ENCODE results near the gene PGAP3. TPM values are rescaled to one million over a fixed set of nuclear protein-coding genes. Genes with fewer than 3 reads are reported as not detected.

PGAP3 gene
- total and polyA plus RNA-seq, 7 experiments from 2014 or later = 13.3 to 39.9 (median 34.4) TPM

DNA sequence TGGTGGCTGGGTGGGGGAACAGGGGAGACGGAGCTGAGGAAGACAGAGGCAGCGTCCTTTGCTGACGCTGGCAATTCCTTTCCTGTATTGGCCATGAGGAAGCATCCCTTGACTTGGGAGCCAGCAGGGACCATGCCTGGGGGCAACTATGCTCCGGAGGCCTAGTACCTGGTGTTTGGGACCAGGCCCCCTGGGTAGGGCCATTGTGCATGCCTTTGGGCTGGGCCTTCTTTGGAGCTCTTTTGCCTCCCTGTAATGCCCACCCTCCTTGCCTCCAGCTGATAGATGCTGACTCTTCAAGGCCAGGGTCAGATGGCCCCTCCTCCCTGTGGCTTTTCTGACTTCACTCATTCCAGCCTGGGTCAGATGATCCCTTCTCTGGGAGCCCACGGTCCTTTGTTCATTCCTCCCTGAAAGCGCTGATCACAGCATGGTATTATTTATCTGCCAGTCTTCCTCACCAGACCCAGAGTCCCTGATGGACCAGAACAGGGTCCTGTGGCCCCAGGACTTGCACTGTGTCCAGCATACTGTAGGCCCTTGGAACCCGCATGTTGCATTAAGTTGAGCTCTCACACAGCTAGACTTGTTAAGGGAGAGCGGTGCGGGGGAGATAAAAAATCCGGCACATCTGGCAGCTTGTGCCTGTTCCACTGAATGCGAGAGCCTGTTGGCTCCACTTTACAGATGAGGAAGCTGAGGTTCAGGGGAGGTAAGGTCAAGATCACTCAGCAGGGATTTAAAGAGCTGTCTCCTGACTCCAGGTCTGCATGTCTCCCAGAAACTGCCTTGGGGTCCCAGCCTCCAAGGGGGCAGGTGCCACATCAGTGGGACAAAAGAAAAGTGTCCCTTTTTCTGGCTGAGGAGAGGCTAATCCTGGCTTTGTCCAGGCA is 48.0 kb downstream of the PGAP3 start:
- ATAC-seq = no peak
- H3K36me3 Mint-ChIP-seq = peaks cover 0 to 7% (median 0%) of the 10 kb centered on the region in 5 donors
- intact Hi-C loops (cut with micrococcal nuclease) = loop anchor here (2.0 to 5.0 kb wide), 7 partner anchors 15 to 342 kb away; partner anchors contain the start of genes MIEN1 (in 2 of the 2), CDK12 (in 1 of the 2), LRRC3C (in 1 of the 2) and ORMDL3 (in 1 of the 2)

DNA sequence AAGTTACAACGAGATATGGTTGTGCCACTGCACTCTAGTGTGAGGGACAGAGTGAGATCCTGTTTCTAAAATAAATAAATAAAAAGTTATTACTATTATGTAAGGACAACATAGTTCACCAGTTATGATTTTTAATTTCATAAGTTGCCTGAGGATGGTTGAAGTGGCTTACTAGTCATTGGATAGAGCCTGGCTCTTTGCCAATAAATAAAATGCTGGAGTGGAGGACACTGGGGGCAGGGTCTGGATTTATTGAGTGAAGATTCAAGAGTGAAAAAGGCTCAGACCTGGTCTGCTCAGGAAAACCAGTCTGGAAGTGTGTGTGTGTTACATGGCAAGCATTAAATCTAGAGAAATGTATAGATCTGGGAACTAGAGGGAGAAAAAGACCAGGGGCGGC is 48.8 kb downstream of the PGAP3 start:
- Histone ChIP-seq H3K36me3 (ENCODE audit: control insufficient read depth in 2 of 3, insufficient read depth in 3 of 3, low read length in 3 of 3) (peaks cover 0 to 6% (median 0%) of the 10 kb centered on the region in 3 experiments), H3K27me3 (ENCODE audit: control insufficient read depth in 2 of 2, insufficient read depth in 2 of 2, low read length in 2 of 2) (no peaks in the 10 kb centered on the region), H3K4me3 (ENCODE audit: low read length) (peak overlapping the region; percentile 86), H3K27ac (ENCODE audit: low read depth, low read length) (no peak overlapping the region), H3K4me1 (ENCODE audit: control insufficient read depth in 2 of 2, insufficient read depth in 2 of 2, low read length in 2 of 2) (peaks cover 50 to 58% of the 10 kb centered on the region in 2 donors), H3K9me3 (ENCODE audit: control insufficient read depth in 2 of 3, low read length in 3 of 3) (no peaks in the 10 kb centered on the region)
- ChIA-PET CTCF (interaction anchor here (0.9 to 10.7 kb wide), 5 partner anchors 11 to 33 kb away, joined by 4 to 104 read pairs (median 4); partner anchors contain the start of gene PPP1R1B), POLR2A (interaction anchor here (1.0 to 3.5 kb wide), 7 partner anchors 9 to 114 kb away, joined by 3 to 14 read pairs (median 4); partner anchors contain the start of gene MIEN1)
- peak overlapping the region in 9 of 10 donors; percentile 62 to 98 (median 89) for H3K4me3 Mint-ChIP-seq
- H3K27ac Mint-ChIP-seq = peak overlapping the region in 8 of 9 donors; percentile 23 to 94 (median 66)
- no peaks in the 10 kb centered on the region for H3K9me3 Mint-ChIP-seq
- H3K27me3 Mint-ChIP-seq = no peaks in the 10 kb centered on the region
- intact Hi-C loops (cut with micrococcal nuclease) = loop anchor here (2.0 to 5.0 kb wide), 7 partner anchors 16 to 343 kb away; partner anchors contain the start of genes MIEN1 (in 2 of the 2), CDK12 (in 1 of the 2), LRRC3C (in 1 of the 2) and ORMDL3 (in 1 of the 2)
- H3K36me3 Mint-ChIP-seq = peaks cover 0 to 7% (median 0%) of the 10 kb centered on the region in 5 donors
- DNase-seq = no peak
- no peak for ATAC-seq
- H3K4me1 Mint-ChIP-seq = peaks cover 56 to 90% (median 77%) of the 10 kb centered on the region in 7 donors

More for the DNA sequence above, 48.0 kb downstream of the PGAP3 start:
- H3K4me1 ChIP-seq (ENCODE audit: control insufficient read depth in 2 of 2, insufficient read depth in 2 of 2, low read length in 2 of 2) = peaks cover 46 to 61% of the 10 kb centered on the region in 2 donors
- Mint-ChIP-seq H3K27me3 (no peaks in the 10 kb centered on the region), H3K4me3 (peak overlapping the region in 9 of 10 donors; percentile 24 to 98 (median 69)), H3K4me1 (peaks cover 59 to 91% (median 77%) of the 10 kb centered on the region in 7 donors), H3K9me3 (no peaks in the 10 kb centered on the region), H3K27ac (peak overlapping the region in 6 of 9 donors; percentile 23 to 78 (median 50))
- H3K36me3 ChIP-seq (ENCODE audit: control insufficient read depth in 2 of 3, insufficient read depth in 3 of 3, low read length in 3 of 3) = peaks cover 0 to 8% (median 0%) of the 10 kb centered on the region in 3 experiments
- ChIA-PET CTCF (interaction anchor here (0.9 to 10.7 kb wide), 5 partner anchors 11 to 48 kb away, joined by 3 to 104 read pairs (median 5); partner anchors contain the start of genes PGAP3 and PPP1R1B), POLR2A (interaction anchor here (0.6 to 3.5 kb wide), 5 partner anchors 18 to 1179 kb away, joined by 3 to 14 read pairs (median 12); partner anchors contain the start of gene MIEN1)
- H3K27me3 ChIP-seq (ENCODE audit: control insufficient read depth in 2 of 2, insufficient read depth in 2 of 2, low read length in 2 of 2) = no peaks in the 10 kb centered on the region
- DNase-seq = no peak
- H3K27ac ChIP-seq (ENCODE audit: low read depth, low read length) = no peak overlapping the region
- no peak overlapping the region for H3K4me3 ChIP-seq (ENCODE audit: low read length)
- H3K9me3 ChIP-seq (ENCODE audit: control insufficient read depth in 2 of 3, low read length in 3 of 3) = no peaks in the 10 kb centered on the region

DNA sequence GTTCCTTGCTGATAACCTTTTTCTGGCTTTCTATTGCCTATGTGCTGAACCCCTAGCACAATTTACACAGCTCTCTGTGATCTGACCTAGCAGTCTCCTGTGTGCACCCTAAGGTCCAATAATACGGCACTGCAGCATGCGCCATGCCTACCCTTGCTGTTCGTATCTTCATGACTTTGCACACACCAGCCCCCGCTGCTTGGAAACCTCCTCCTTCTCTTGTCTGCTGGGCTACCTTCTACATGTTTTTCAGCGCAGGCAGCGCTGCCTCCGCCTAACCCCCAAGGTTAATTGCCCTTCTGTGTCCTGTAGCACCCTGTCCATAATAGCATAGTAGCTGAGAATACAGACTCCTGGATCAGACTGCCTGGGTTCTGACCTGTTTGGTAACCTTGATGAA is 49.5 kb downstream of the PGAP3 start:
- intact Hi-C loops (cut with micrococcal nuclease) = loop anchor here (2.0 to 5.0 kb wide), 7 partner anchors 16 to 344 kb away; partner anchors contain the start of genes MIEN1 (in 2 of the 2), CDK12 (in 1 of the 2), LRRC3C (in 1 of the 2) and ORMDL3 (in 1 of the 2)
- no peak for ATAC-seq

DNA sequence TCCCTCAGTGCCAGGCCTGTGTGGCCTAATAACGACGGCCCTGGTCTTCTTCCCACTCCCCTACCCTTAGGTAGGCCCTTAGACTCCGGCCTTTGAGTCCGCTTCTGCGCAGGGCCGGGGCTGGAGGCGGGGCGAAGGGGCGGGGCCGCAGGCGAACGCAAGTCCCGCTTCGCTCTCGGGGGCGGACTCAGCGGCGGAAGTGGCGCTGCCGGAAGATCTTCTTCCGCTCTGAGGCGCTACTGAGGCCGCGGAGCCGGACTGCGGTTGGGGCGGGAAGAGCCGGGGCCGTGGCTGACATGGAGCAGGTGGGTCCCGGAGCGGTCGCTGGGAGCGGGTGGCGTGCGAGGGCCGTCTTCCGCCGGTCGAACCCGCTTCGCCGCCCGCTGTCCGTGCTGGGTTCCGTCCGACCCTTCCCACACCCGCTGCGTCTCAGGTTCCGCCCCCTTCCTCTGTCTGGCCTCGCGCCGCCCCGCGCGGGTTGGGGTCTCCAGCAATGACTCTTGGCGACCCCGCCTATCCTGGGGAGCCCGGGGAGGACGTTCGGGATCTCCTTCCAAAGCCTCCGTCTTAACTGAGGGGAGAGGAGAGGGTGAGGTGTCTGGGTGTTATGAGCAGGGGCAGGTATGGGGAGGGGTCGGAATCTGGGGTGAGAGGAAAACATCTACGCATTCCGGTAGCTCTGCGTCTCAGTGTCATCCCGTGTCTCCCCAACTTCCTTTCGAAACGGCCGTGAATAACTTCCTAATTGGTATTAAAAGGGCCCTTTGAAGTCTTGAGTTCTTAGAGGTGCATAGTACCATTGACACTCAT is 50.7 kb downstream of the PGAP3 start, which contains the start of gene STARD3:
TSS of gene STARD3 (plus strand) at position 218 of the 810 bp plus-strand sequence. CDS start 16,388 bp downstream, outside the sequence.
- peak; percentile 80 to 92 (median 86) for DNase-seq
- Histone ChIP-seq H3K27me3 (ENCODE audit: control insufficient read depth in 2 of 2, insufficient read depth in 2 of 2, low read length in 2 of 2) (no peaks in the 10 kb centered on the region), H3K4me3 (ENCODE audit: low read length) (peak within 1 kb of the TSS; percentile 86), H3K4me1 (ENCODE audit: control insufficient read depth in 2 of 2, insufficient read depth in 2 of 2, low read length in 2 of 2) (peaks cover 43 to 49% of the 10 kb centered on the region in 2 donors), H3K36me3 (ENCODE audit: control insufficient read depth in 2 of 3, insufficient read depth in 3 of 3, low read length in 3 of 3) (peaks cover 0 to 6% (median 0%) of the 10 kb centered on the region in 3 experiments), H3K27ac (ENCODE audit: low read depth, low read length) (peak within 1 kb of the TSS; percentile 92), H3K9me3 (ENCODE audit: control insufficient read depth in 2 of 3, low read length in 3 of 3) (no peaks in the 10 kb centered on the region)
- peaks cover 0 to 7% (median 0%) of the 10 kb centered on the region in 5 donors for H3K36me3 Mint-ChIP-seq
- peaks cover 0 to under 1% (median 0%) of the 10 kb centered on the region in 5 donors for H3K27me3 Mint-ChIP-seq
- H3K27ac Mint-ChIP-seq = peak within 1 kb of the TSS; percentile 76 to 97 (median 92)
- POLR2A ChIA-PET = interaction anchor here (0.7 to 3.5 kb wide), 13 partner anchors 13 to 118 kb away, joined by 3 to 14 read pairs (median 5); partner anchors contain the start of genes MIEN1 and PGAP3
- H3K9me3 Mint-ChIP-seq = no peaks in the 10 kb centered on the region
- peak; percentile 95 for ATAC-seq
- intact Hi-C loops (cut with micrococcal nuclease) = loop anchor here (1.0 to 5.0 kb wide), 11 partner anchors 15 to 345 kb away; partner anchors contain the start of genes LRRC3C (in 2 of the 2), MIEN1 (in 2 of the 2), ORMDL3 (in 2 of the 2) and PGAP3 (in 2 of the 2)
- peak within 1 kb of the TSS; percentile 89 to 98 (median 95) for H3K4me3 Mint-ChIP-seq
- CTCF ChIA-PET = interaction anchor here (0.5 to 10.7 kb wide), 6 partner anchors 15 to 86 kb away, joined by 3 to 104 read pairs (median 4); partner anchors contain the start of gene PPP1R1B
- peaks cover 40 to 71% (median 60%) of the 10 kb centered on the region in 7 donors for H3K4me1 Mint-ChIP-seq

More for the DNA sequence above, 49.5 kb downstream of the PGAP3 start:
- H3K27me3 ChIP-seq (ENCODE audit: control insufficient read depth in 2 of 2, insufficient read depth in 2 of 2, low read length in 2 of 2) = no peaks in the 10 kb centered on the region
- H3K27me3 Mint-ChIP-seq = no peaks in the 10 kb centered on the region
- H3K36me3 Mint-ChIP-seq = peaks cover 0 to 7% (median 0%) of the 10 kb centered on the region in 5 donors
- peaks cover 50 to 52% of the 10 kb centered on the region in 2 donors for H3K4me1 ChIP-seq (ENCODE audit: control insufficient read depth in 2 of 2, insufficient read depth in 2 of 2, low read length in 2 of 2)
- H3K9me3 Mint-ChIP-seq = no peaks in the 10 kb centered on the region
- H3K4me3 ChIP-seq (ENCODE audit: low read length) = peak overlapping the region; percentile 86
- ChIA-PET CTCF (interaction anchor here (0.6 to 10.7 kb wide), 7 partner anchors 14 to 744 kb away, joined by 3 to 104 read pairs (median 4); partner anchors contain the start of gene PPP1R1B), POLR2A (interaction anchor here (0.5 to 3.5 kb wide), 14 partner anchors 9 to 137 kb away, joined by 3 to 14 read pairs (median 4); partner anchors contain the start of genes MIEN1 and PGAP3)
- peaks cover 0 to 6% (median 0%) of the 10 kb centered on the region in 3 experiments for H3K36me3 ChIP-seq (ENCODE audit: control insufficient read depth in 2 of 3, insufficient read depth in 3 of 3, low read length in 3 of 3)
- H3K27ac Mint-ChIP-seq = peak overlapping the region; percentile 76 to 96 (median 92)
- no peaks in the 10 kb centered on the region for H3K9me3 ChIP-seq (ENCODE audit: control insufficient read depth in 2 of 3, low read length in 3 of 3)
- DNase-seq = no peak
- H3K4me1 Mint-ChIP-seq = peaks cover 51 to 83% (median 70%) of the 10 kb centered on the region in 7 donors
- H3K27ac ChIP-seq (ENCODE audit: low read depth, low read length) = peak overlapping the region; percentile 92
- peak overlapping the region; percentile 89 to 98 (median 95) for H3K4me3 Mint-ChIP-seq

DNA sequence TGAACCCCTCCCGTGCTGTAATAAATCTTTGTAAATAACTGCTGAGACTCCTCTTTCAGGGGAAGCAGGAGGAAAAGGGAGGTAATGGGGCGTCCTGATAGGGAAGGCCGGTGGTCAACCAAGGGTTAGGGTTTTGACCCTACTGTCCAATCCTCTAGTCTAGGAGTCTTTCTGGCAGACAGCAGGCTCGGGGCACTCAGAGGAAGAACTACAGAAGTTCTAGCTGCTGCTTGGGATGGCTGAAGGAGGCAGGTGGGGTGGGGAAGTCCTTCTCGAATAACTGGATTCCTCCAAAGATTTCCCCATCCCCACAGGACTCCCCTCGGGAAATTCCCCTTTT is 51.3 kb downstream of the PGAP3 start:
- Mint-ChIP-seq H3K4me3 (peak overlapping the region; percentile 89 to 98 (median 95)), H3K27ac (peak overlapping the region; percentile 76 to 96 (median 91)), H3K4me1 (peaks cover 40 to 67% (median 55%) of the 10 kb centered on the region in 7 donors), H3K36me3 (peaks cover 0 to 4% (median 0%) of the 10 kb centered on the region in 5 donors), H3K9me3 (no peaks in the 10 kb centered on the region), H3K27me3 (peaks cover 0 to 6% (median 0%) of the 10 kb centered on the region in 5 donors)
- intact Hi-C loops (cut with micrococcal nuclease) = loop anchor here (2.0 to 5.0 kb wide), 7 partner anchors 51 to 346 kb away; partner anchors contain the start of genes LRRC3C (in 2 of the 2), MIEN1 (in 2 of the 2), ORMDL3 (in 2 of the 2) and CDK12 (in 1 of the 2)
- Histone ChIP-seq H3K27ac (ENCODE audit: low read depth, low read length) (peak overlapping the region; percentile 92), H3K4me3 (ENCODE audit: low read length) (peak overlapping the region; percentile 86), H3K4me1 (ENCODE audit: control insufficient read depth in 2 of 2, insufficient read depth in 2 of 2, low read length in 2 of 2) (peaks cover 37 to 43% of the 10 kb centered on the region in 2 donors), H3K36me3 (ENCODE audit: control insufficient read depth in 2 of 3, insufficient read depth in 3 of 3, low read length in 3 of 3) (peaks cover 0 to 6% (median 0%) of the 10 kb centered on the region in 3 experiments), H3K27me3 (ENCODE audit: control insufficient read depth in 2 of 2, insufficient read depth in 2 of 2, low read length in 2 of 2) (no peaks in the 10 kb centered on the region), H3K9me3 (ENCODE audit: control insufficient read depth in 2 of 3, low read length in 3 of 3) (no peaks in the 10 kb centered on the region)
- DNase-seq (no peak), ATAC-seq (peak; percentile 7)
- POLR2A ChIA-PET = interaction anchor here (1.2 to 2.1 kb wide), 3 partner anchors 13 to 42 kb away, joined by 3 to 6 read pairs (median 5); partner anchors contain the start of gene PNMT
- CTCF ChIA-PET = interaction anchor here (2.0 to 10.7 kb wide), 2 partner anchors 14 kb away, joined by 7 to 104 read pairs; partner anchors contain the start of gene PPP1R1B
